C4-2B (cell line): ENCODE data around the gene WDR90.
A peak's percentile ranks its signal among the peaks of the same experiment; 100 is the strongest.

Experiments
- H3K27ac ChIP-seq: fragments of 450-650 bp; 2 replicates; pipeline ENCODE4 v1.5.1; 2017
- CTCF ChIP-seq: fragments of 450-650 bp; conservative IDR thresholded peaks from 2 replicates; pipeline ENCODE4 v1.5.1; 2017; ENCODE audit warnings: mild to moderate bottlenecking
- ZFX ChIP-seq: fragments of 450-650 bp; IDR thresholded peaks from 2 replicates; pipeline ENCODE4 v1.6.1; 2017

WDR90 gene

GRCh38 chr16:681746-682427, 32.7 kb downstream of the WDR90 start:
- peak overlapping the region; percentile 94 for H3K27ac ChIP-seq
- no peak for TF ChIP-seq ZFX
- TF ChIP-seq CTCF, result no peak

DNA sequence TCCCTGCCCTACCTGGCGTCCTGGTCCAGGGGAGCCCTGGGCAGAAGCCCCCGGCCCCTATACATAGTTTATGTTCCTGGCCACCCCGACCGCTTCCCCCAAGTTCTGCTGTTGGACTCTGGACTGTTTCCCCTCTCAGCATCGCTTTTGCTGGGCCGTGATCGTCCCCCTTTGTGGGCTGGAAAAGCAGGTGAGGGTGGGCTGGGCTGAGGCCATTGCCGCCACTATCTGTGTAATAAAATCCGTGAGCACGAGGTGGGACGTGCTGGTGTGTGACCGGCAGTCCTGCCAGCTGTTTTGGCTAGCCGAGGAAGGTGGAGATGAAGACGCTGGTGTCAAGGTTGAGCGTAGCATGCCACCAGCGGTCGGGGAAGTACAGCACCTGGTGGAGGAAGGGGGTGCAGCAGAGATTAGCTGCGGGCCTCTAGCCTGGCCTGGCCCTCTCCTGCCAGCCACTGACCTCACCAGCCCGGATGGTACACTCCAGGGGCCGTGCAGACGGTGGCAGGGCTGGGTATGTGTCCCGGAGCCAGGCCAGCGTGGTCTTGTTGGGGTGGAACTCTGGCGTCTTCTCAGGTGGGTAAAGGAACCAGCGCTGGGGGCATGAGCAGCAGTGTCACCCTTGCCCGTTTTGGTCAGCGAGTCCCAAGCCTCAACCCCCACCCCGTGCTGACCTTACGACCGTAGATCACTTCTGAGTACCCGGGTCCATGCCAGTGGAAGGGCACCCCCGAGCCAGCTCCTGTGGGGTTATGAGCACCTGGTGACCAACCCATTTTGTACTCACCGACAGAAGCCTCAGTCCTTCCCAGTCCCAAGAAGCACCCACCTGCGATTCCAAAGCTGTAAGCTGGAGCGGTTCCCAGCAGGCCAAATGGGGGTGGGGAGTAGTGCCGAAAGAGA, 33.6 kb downstream of the WDR90 start:
- H3K27ac ChIP-seq, result peak overlapping the region; percentile 94
- TF ChIP-seq CTCF (no peak; the same call in 1 of the 2 replicates), ZFX (no peak)

GRCh38 chr16:683396-684070, 34.4 kb downstream of the WDR90 start:
- H3K27ac ChIP-seq, result peak overlapping the region; percentile 94
- TF ChIP-seq CTCF (no peak), ZFX (peak; percentile 83)

- TF ChIP-seq CTCF (no peak), ZFX (peak; percentile 67)
- peak within 1 kb of the TSS; percentile 94 for H3K27ac ChIP-seq
These were observed 35.1 kb downstream of the WDR90 start, which contains the start of gene JMJD8 for GRCh38 chr16:684071-684794. Gene JMJD8, minus strand, starts transcription at chr16:684334. Its CDS starts 15 bp downstream, at chr16:684319.

DNA sequence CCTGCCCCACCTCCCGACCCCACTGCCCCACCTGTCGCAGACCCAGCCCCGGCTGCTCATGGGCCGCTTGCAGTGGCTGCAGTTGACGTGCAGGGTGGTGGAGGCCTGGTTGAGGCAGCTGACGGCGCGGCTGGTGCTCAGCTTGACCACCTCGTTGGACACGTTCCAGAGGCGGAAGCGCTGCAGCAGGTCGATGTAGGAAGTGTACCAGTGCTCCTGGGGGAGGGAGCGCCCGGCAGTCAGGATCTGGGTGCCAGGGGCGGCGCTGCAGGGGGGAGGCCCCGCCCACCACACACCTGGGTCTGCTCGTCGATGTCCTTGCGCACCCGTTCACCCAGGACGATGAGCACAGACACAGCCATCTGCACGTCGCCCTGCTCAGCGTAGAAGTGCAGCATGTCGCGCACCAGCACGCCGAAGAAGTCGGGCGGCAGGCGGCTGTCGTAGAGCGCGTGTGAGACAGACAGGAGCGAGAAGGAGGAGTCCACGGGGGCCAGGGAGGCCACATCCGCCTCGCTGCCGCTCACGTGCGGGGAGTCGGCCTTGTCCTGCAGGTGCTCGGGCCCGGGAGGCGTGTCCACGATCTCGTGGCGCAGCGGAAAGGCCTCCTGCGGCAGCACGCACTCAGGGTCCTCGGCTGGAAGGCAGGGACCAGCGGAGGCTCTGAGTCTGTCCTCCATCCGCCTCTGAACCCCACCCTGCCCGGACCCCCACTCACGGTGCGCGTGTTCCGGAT, 36.0 kb downstream of the WDR90 start:
- TF ChIP-seq ZFX (no peak), CTCF (no peak)
- peak overlapping the region; percentile 94 for H3K27ac ChIP-seq

DNA sequence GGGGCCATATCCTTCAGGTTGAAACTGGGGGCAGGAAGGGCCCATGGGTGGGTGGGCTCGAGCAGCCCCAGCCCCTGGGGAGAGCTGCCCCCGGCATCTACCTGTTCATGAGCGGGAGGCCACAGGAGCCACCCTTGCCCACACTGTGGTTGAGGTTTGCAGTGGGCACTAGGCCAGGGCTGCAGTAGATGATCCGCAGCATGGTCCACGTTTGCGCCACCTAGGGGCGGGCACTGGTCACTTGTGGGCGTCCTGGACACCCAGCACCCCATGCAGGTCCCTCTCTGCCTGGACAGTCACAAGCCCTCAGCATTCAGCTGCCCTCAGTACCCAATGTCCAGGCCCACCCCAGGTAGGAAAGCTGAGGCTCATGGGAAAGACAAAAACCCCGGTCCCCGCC, 36.8 kb downstream of the WDR90 start:
- TF ChIP-seq ZFX (no peak), CTCF (peak; percentile 78)
- H3K27ac ChIP-seq, result peak overlapping the region; percentile 94
